K562 (cell line): ENCODE results near the gene CDRT4. TPM values are rescaled to one million over a fixed set of nuclear protein-coding genes. Genes with fewer than 3 reads are reported as not detected.

ENCODE experiments used
- ATAC-seq: fragments of 200-7000 bp; cut with Tn5 transposase; 3 replicates; pipeline ENCODE4 v1.9.1; 2020; ENCODE audit warnings: moderate library complexity
- BruUV-seq: library from RNA; stranded (reverse); fragments of 400-500 nt; replicated peaks from 2 replicates; lab custom pipeline; 2021; lab: Mats Ljungman, UMichigan
- CTCF ChIA-PET: fragments of 300-600 bp; formaldehyde crosslinking; extraction: SDS; loops from one replicate; lab custom pipeline; 2021; ENCODE audit warnings: low intra/inter-chr PET ratio; lab: Yijun Ruan, JAX
- POLR2A ChIA-PET: fragments of 300-600, 350-650 bp; sonication (Branson Sonifier 250); formaldehyde crosslinking; extraction: SDS; loops from one replicate; lab custom pipeline; 2021; ENCODE audit warnings: antibody characterized with exemption, inconsistent platforms; lab: Yijun Ruan, JAX
- DNase-seq, 4 experiments: peaks; one replicate each; pipeline versions ENCODE4 v3.0.0 to v3.0.0-alpha.2; 2011 to 2018; ENCODE audit warnings: low spot score in 3 of 4, mixed read lengths in 3 of 4; ENCODE audit errors: extremely low read depth in 1 of 4
- FAIRE-seq: peaks from 2 replicates; lab custom pipeline; 2011; peaks lifted over from hg19 to GRCh38; lab: Jason Lieb, UNC
- H2AFZ ChIP-seq: 2 replicates; pipeline ENCODE4 v1.6.0; 2011; ENCODE audit warnings: low read depth, low read length, control low read depth, inconsistent platforms
- H3K27ac ChIP-seq: fragments of 200-600 bp; 3 replicates; pipeline ENCODE4 v1.8.0; 2011; ENCODE audit warnings: low read depth, mild to moderate bottlenecking, control low read depth, inconsistent platforms, low read length, moderate library complexity, mixed read lengths; ENCODE audit errors: extremely low read depth
- H3K27me3 ChIP-seq, 2 experiments: fragments of 300-600 bp in 1 of 2; 2 replicates in 1 of 2; 3 replicates in 1 of 2; pipeline versions ENCODE4 v1.6.0 to v1.8.0; 2011; ENCODE audit warnings: inconsistent platforms in 2 of 2, low read length in 2 of 2, mild to moderate bottlenecking in 1 of 2, mixed read lengths in 1 of 2, moderate library complexity in 1 of 2; ENCODE audit not compliant: control insufficient read depth in 2 of 2, insufficient read depth in 2 of 2
- H3K36me3 ChIP-seq: fragments of 300-600 bp; 3 replicates; pipeline ENCODE4 v1.8.0; 2011; ENCODE audit warnings: mild to moderate bottlenecking, low read length, inconsistent platforms; ENCODE audit not compliant: control insufficient read depth, insufficient read depth
- H3K4me1 ChIP-seq, 2 experiments: fragments of 200-600 bp in 1 of 2; replicated peaks in 1 of 2; 2 replicates in 1 of 2; 3 replicates in 1 of 2; pipeline versions ENCODE4 v1.5.1 to v1.8.0; 2011; ENCODE audit warnings: inconsistent platforms in 2 of 2, low read length in 2 of 2, mild to moderate bottlenecking in 1 of 2, mixed read lengths in 1 of 2, moderate library complexity in 1 of 2; ENCODE audit not compliant: control insufficient read depth in 2 of 2, insufficient read depth in 2 of 2
- H3K4me2 ChIP-seq: 2 replicates; pipeline ENCODE4 v1.6.1; 2011; ENCODE audit warnings: low read length, control low read depth, inconsistent platforms, mixed read lengths; ENCODE audit not compliant: insufficient read depth
- H3K4me3 ChIP-seq: fragments of 200-600 bp; sonication (generic), shearing (Covaris generic); 2 replicates; pipeline ENCODE4 v1.5.1; 2016; ENCODE audit warnings: control low read depth, inconsistent platforms
- H3K79me2 ChIP-seq: fragments of 200-600 bp; 3 replicates; pipeline ENCODE4 v1.8.0; 2011; ENCODE audit warnings: low read length, inconsistent platforms; ENCODE audit not compliant: control insufficient read depth, insufficient read depth
- H3K9ac ChIP-seq, 2 experiments: 2 replicates each; pipeline versions ENCODE4 v1.6.0 to v1.6.1; 2011; ENCODE audit warnings: low read depth in 2 of 2, low read length in 2 of 2, control low read depth in 1 of 2, inconsistent platforms in 1 of 2, mild to moderate bottlenecking in 1 of 2, mixed read lengths in 1 of 2; ENCODE audit not compliant: insufficient read depth in 1 of 2
- H3K9me1 ChIP-seq: one replicate; pipeline ENCODE4 v1.6.0; 2011; ENCODE audit warnings: inconsistent platforms, mild to moderate bottlenecking, low read length, moderate library complexity; ENCODE audit not compliant: control insufficient read depth, insufficient read depth
- H3K9me3 ChIP-seq: replicated peaks from 2 replicates; pipeline ENCODE4 v1.5.1; 2011; ENCODE audit warnings: low read depth, low read length, inconsistent platforms; ENCODE audit not compliant: control insufficient read depth, insufficient read depth
- H4K20me1 ChIP-seq: replicated peaks from 2 replicates; pipeline ENCODE4 v1.6.1; 2011; ENCODE audit warnings: low read length, inconsistent platforms, mixed read lengths; ENCODE audit not compliant: control insufficient read depth, insufficient read depth
- FOXJ3 ChIP-seq: sonication (generic); formaldehyde crosslinking; IDR thresholded peaks from 2 replicates; pipeline ENCODE4 v1.4.0; 2020; ENCODE audit warnings: mild to moderate bottlenecking, missing genetic modification reagents
- FOXM1 ChIP-seq, 2 experiments: fragments of 450-650 bp in 1 of 2; sonication (generic) in 1 of 2; formaldehyde crosslinking in 1 of 2; IDR thresholded peaks; 2 replicates each; pipeline versions ENCODE4 v1.6.1 to v1.9.0; 2017 to 2022; ENCODE audit warnings: low read depth in 2 of 2, mild to moderate bottlenecking in 2 of 2, missing genetic modification reagents in 1 of 2, moderate library complexity in 1 of 2
- GABPB2 ChIP-seq: fragments of 250-450 bp; sonication (Bioruptor Pico); conservative IDR thresholded peaks from 2 replicates; pipeline ENCODE4 v1.5.1; 2021; ENCODE audit warnings: mild to moderate bottlenecking
- HMG20A ChIP-seq: fragments of 450-650 bp; formaldehyde crosslinking; conservative IDR thresholded peaks from 2 replicates; pipeline ENCODE4 v1.4.0; 2020; ENCODE audit warnings: mild to moderate bottlenecking, mixed read lengths
- JUN ChIP-seq, 2 experiments: sonication (generic) in 1 of 2; formaldehyde crosslinking in 1 of 2; IDR thresholded peaks; 2 replicates each; pipeline versions ENCODE4 v1.6.1 to v1.8.0; 2012 to 2022; ENCODE audit warnings: borderline replicate concordance in 2 of 2, mild to moderate bottlenecking in 2 of 2, improper control_type of control experiment in 1 of 2, low read depth in 1 of 2, low read length in 1 of 2, missing genetic modification reagents in 1 of 2
- KLF1 ChIP-seq: fragments of 450-650 bp; IDR thresholded peaks from 2 replicates; pipeline ENCODE4 v1.6.1; 2016; ENCODE audit warnings: missing genetic modification characterization, missing compliant biosample characterization
- MYNN ChIP-seq, 2 experiments: sonication (generic); formaldehyde crosslinking in 1 of 2; IDR thresholded peaks; 2 replicates each; pipeline versions ENCODE4 v1.5.0 to v1.6.1; 2016 to 2020; ENCODE audit warnings: antibody characterized with exemption in 1 of 2, missing genetic modification reagents in 1 of 2
- NFXL1 ChIP-seq: fragments of 450-650 bp; formaldehyde crosslinking; IDR thresholded peaks from 2 replicates; pipeline ENCODE4 v1.4.0; 2021; ENCODE audit warnings: mild to moderate bottlenecking
- NR3C1 ChIP-seq: sonication (generic); formaldehyde crosslinking; IDR thresholded peaks from 2 replicates; pipeline ENCODE4 v1.8.1; 2022; ENCODE audit warnings: missing genetic modification reagents
- PML ChIP-seq: IDR thresholded peaks from 2 replicates; pipeline ENCODE4 v1.6.1; 2012; ENCODE audit warnings: low read length, inconsistent platforms
- POLR2AphosphoS2 ChIP-seq: IDR thresholded peaks from 2 replicates; pipeline ENCODE4 v1.6.1; 2012; ENCODE audit warnings: low read length, improper control_type of control experiment
- SOX6 ChIP-seq: fragments of 450-650 bp; IDR thresholded peaks from 2 replicates; pipeline ENCODE4 v1.6.1; 2014; ENCODE audit warnings: mild to moderate bottlenecking
- SRSF1 ChIP-seq: fragments of 200-400 bp; formaldehyde crosslinking; IDR thresholded peaks from 2 replicates; pipeline ENCODE4 v1.6.1; 2017; ENCODE audit warnings: mild to moderate bottlenecking, low read depth, low read length, moderate library complexity
- SRSF3 ChIP-seq: fragments of 200-400 bp; formaldehyde crosslinking; IDR thresholded peaks from 2 replicates; pipeline ENCODE4 v1.6.1; 2016; ENCODE audit warnings: mild to moderate bottlenecking, low read length, moderate library complexity; ENCODE audit not compliant: insufficient read depth
- ZBTB1 ChIP-seq: sonication (generic); formaldehyde crosslinking; IDR thresholded peaks from 2 replicates; pipeline ENCODE4 v1.8.1; 2023; ENCODE audit warnings: missing genetic modification reagents, low read depth, mild to moderate bottlenecking, borderline replicate concordance
- ZNF174 ChIP-seq: fragments of 250-450 bp; sonication (Bioruptor Pico); IDR thresholded peaks from 2 replicates; pipeline ENCODE4 v1.4.0; 2020; ENCODE audit warnings: mild to moderate bottlenecking
- ZNF408 ChIP-seq: fragments of 250-450 bp; sonication (Bioruptor Pico); IDR thresholded peaks from 2 replicates; pipeline ENCODE4 v1.4.0; 2020; ENCODE audit warnings: low read depth, mild to moderate bottlenecking, moderate library complexity
- ZNF57 ChIP-seq: fragments of 450-650 bp; formaldehyde crosslinking; IDR thresholded peaks from 2 replicates; pipeline ENCODE4 v1.4.0; 2020; ENCODE audit warnings: mild to moderate bottlenecking, moderate library complexity
- ZNF655 ChIP-seq: fragments of 250-450 bp; sonication (Bioruptor Pico); IDR thresholded peaks from 2 replicates; pipeline ENCODE4 v1.5.0; 2021
- WGBS: fragments of 100-300 bp; shearing (Covaris generic); methylation state at CpG from one replicate; pipeline ENCODE4 v1.1.6; 2016; ENCODE audit warnings: low coverage, mixed read lengths; ENCODE audit not compliant: insufficient coverage; ENCODE audit errors: missing lambda C conversion rate; 5-methylcytosine and 5-hydroxymethylcytosine counted together
- in situ Hi-C: fragments of 300-500 bp; cut with MboI; formaldehyde crosslinking; loops from 4 replicates; pipeline ENCODE4 v1.15.0; 2018; ENCODE audit warnings: inconsistent platforms, mixed read lengths
- intact Hi-C: fragments of 100-400 bp; cut with micrococcal nuclease; formaldehyde crosslinking; loops from 2 replicates; pipeline ENCODE4 v1.14.2; 2022
- polyA plus RNA-seq, 8 experiments: library from polyadenylated mRNA; depleted of rRNA in 4 of 8; stranded (reverse) in 5 of 8; unstranded in 3 of 8; fragments of >200 nt; fragmentation: Nextera tagmentation in 2 of 8; fragmentation: Illumina TruSeq in 1 of 8; extraction: Ambion mirVana in 2 of 8; extraction: Trizol in 1 of 8; gene quantifications; 2 replicates each; pipeline versions ENCODE4 v1.2.1 to v1.2.3, GENCODE V29; 2011 to 2014; ENCODE audit warnings: inconsistent platforms in 1 of 8, missing spikeins in 1 of 8
- total RNA-seq, 7 experiments: library from RNA; depleted of rRNA in 6 of 7; stranded (reverse); fragments of >200 nt in 6 of 7; fragmentation: Illumina TruSeq in 2 of 7; extraction: Trizol in 2 of 7; gene quantifications; 2 replicates each; pipeline versions ENCODE4 v1.2.1 to v1.2.3, GENCODE V29; 2011 to 2021; ENCODE audit warnings: low replicate concordance in 1 of 7
- TF ChIP-seq, protein P1 (sequence below): sonication (generic); formaldehyde crosslinking; IDR thresholded peaks from 2 replicates; pipeline ENCODE4 v1.8.0; 2022; ENCODE audit warnings: mild to moderate bottlenecking, low read depth, missing genetic modification reagents

Gene CDRT4
- total and polyA plus RNA-seq, 9 of the 15 experiments (the other 6 are each of a cell fraction or from before 2014, with no cell fraction given), result 1.7 to 6.4 (median 3.5) TPM

GRCh38 chr17:15513058-15513791 lies 45.8 kb upstream of the CDRT4 start:
- Histone ChIP-seq H3K9ac (no peak overlapping the region), H3K36me3 (peaks cover 10% of the 10 kb centered on the region; the same call in 2 of the 3 replicates), H3K4me1 (no peaks in the 10 kb centered on the region), H3K4me3 (no peak overlapping the region), H3K27me3 (no peaks in the 10 kb centered on the region), H3K27ac (no peak overlapping the region), H4K20me1 (no peaks in the 10 kb centered on the region), H3K79me2 (no peaks in the 10 kb centered on the region), H2AFZ (no peak overlapping the region), H3K9me1 (no peaks in the 10 kb centered on the region), H3K4me2 (no peak overlapping the region), H3K9me3 (no peaks in the 10 kb centered on the region)
- DNase-seq (no peak), ATAC-seq (no peak), FAIRE-seq (no peak)
- POLR2A ChIA-PET, result interaction anchor here (0.7 kb wide), 1 partner anchor 96 kb away, joined by 3 read pairs; no protein-coding TSS in a partner anchor
- BruUV-seq, result no TSS peak
- 78% methylated on average over 5 of the region's 6 CpGs for WGBS
- CTCF ChIA-PET, result no interaction called here
- intact Hi-C loops (no loop called here), in situ Hi-C loops (no loop called here)
- TF ChIP-seq MYNN (IDR thresholded peaks at IDR 0.05) (no peak), MYNN (CRISPR knock-in tag; IDR thresholded peaks at IDR 0.05) (no peak), GABPB2 (CRISPR knock-in tag) (no peak), HMG20A (CRISPR knock-in tag) (no peak), FOXJ3 (CRISPR knock-in tag) (no peak), NFXL1 (no peak), SRSF1 (no peak), SRSF3 (no peak), ZBTB1 (CRISPR knock-in tag) (no peak), ZNF57 (CRISPR knock-in tag) (no peak), SOX6 (no peak), FOXM1 (IDR thresholded peaks at IDR 0.05; ENCODE audit: low read depth) (no peak), FOXM1 (CRISPR knock-in tag; IDR thresholded peaks at IDR 0.05; ENCODE audit: low read depth) (no peak), KLF1 (tag) (no peak), PML (no peak), NR3C1 (no peak), ZNF408 (CRISPR knock-in tag) (no peak), JUN (IDR thresholded peaks at IDR 0.05; ENCODE audit: borderline replicate concordance, low read depth, low read length) (no peak), JUN (CRISPR knock-in tag; IDR thresholded peaks at IDR 0.05; ENCODE audit: borderline replicate concordance) (no peak), ZNF174 (CRISPR knock-in tag) (no peak), ZNF655 (CRISPR knock-in tag) (no peak), POLR2AphosphoS2 (no peak)
- TF ChIP-seq, protein P1, sequence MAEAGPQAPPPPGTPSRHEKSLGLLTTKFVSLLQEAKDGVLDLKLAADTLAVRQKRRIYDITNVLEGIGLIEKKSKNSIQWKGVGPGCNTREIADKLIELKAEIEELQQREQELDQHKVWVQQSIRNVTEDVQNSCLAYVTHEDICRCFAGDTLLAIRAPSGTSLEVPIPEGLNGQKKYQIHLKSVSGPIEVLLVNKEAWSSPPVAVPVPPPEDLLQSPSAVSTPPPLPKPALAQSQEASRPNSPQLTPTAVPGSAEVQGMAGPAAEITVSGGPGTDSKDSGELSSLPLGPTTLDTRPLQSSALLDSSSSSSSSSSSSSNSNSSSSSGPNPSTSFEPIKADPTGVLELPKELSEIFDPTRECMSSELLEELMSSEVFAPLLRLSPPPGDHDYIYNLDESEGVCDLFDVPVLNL (CRISPR knock-in tag), result no peak
